Measurements from ENCODE around the gene VTN.

- no peak for TF ChIP-seq TOX (CRISPR knock-in tag; IDR thresholded peaks at IDR 0.05; ENCODE audit: borderline replicate concordance)
- no peak for TF ChIP-seq ZNF565 (CRISPR knock-in tag; conservative IDR thresholded peaks at IDR 0.05; ENCODE audit: low read depth)
- TF ChIP-seq POU6F1 (CRISPR knock-in tag; IDR thresholded peaks at IDR 0.05; ENCODE audit: borderline replicate concordance, low read depth) = no peak
- TF ChIP-seq GLIS3 (CRISPR knock-in tag; IDR thresholded peaks at IDR 0.05) = no peak
- no peak for TF ChIP-seq ESRRG (CRISPR knock-in tag; IDR thresholded peaks at IDR 0.05)
Observed at GRCh38 chr17:28395968-28396367, 25.9 kb upstream of the VTN start.

Measured in SK-N-SH treated with all-trans-retinoic acid at 6 μM for 48 hours (cell line).